GM12892 (cell line): ENCODE measurements around the gene FAXC.
"Not testable (repeated sequence)": the region's sequence is repeated elsewhere in the genome, so short reads cannot be mapped to it uniquely, and the experiment has no call there.

Experiments used
- DNase-seq: peaks from one replicate; pipeline ENCODE4 v3.0.0; 2011; ENCODE audit not compliant: insufficient read length
- FAIRE-seq: peaks from 2 replicates; lab custom pipeline; 2011; peaks lifted over from hg19 to GRCh38; lab: Jason Lieb, UNC
- POLR2A ChIP-seq: IDR thresholded peaks from 2 replicates; pipeline ENCODE4 v1.6.1; 2011; ENCODE audit warnings: low read depth, low read length, control low read depth
- POLR2AphosphoS5 ChIP-seq: IDR thresholded peaks from 2 replicates; pipeline ENCODE4 v1.6.1; 2011; ENCODE audit warnings: low read depth, low read length, control low read depth
- TAF1 ChIP-seq: IDR thresholded peaks from 2 replicates; pipeline ENCODE4 v1.6.1; 2011; ENCODE audit warnings: low read depth, mild to moderate bottlenecking, control low read depth, low read length, borderline replicate concordance

FAXC gene

GRCh38 chr6:99270030-99270429, 79.4 kb downstream of the FAXC start:
- TF ChIP-seq POLR2AphosphoS5, result no peak
- TF ChIP-seq POLR2A, result no peak
- TF ChIP-seq TAF1, result no peak
- DNase-seq (no peak), FAIRE-seq (no peak)

- TF ChIP-seq POLR2A (no peak), TAF1 (no peak), POLR2AphosphoS5 (no peak)
- FAIRE-seq, result no peak
- DNase-seq, result no peak
Measured at GRCh38 chr6:99269207-99269606, 80.3 kb downstream of the FAXC start.

GRCh38 chr6:99266996-99267395, 82.5 kb downstream of the FAXC start:
- DNase-seq, FAIRE-seq: not testable (repeated sequence)

- not testable (repeated sequence) for DNase-seq, FAIRE-seq
Measured at GRCh38 chr6:99265447-99265846, 84.0 kb downstream of the FAXC start.

- TF ChIP-seq POLR2AphosphoS5 (no peak), POLR2A (no peak), TAF1 (no peak)
- no peak for DNase-seq
- FAIRE-seq, result no peak
Measured at GRCh38 chr6:99254616-99255550, 94.6 kb downstream of the FAXC start.

- TF ChIP-seq TAF1 (no peak), POLR2A (no peak), POLR2AphosphoS5 (no peak)
- DNase-seq (no peak), FAIRE-seq (no peak)
Measured at GRCh38 chr6:99253271-99253670, 96.2 kb downstream of the FAXC start.

- DNase-seq (no peak), FAIRE-seq (no peak)
- TF ChIP-seq TAF1, result no peak
- TF ChIP-seq POLR2AphosphoS5, result no peak
- TF ChIP-seq POLR2A, result no peak
Measured at GRCh38 chr6:99252421-99252820, 97.1 kb downstream of the FAXC start.

- DNase-seq (no peak), FAIRE-seq (no peak)
- no peak for TF ChIP-seq POLR2AphosphoS5
- no peak for TF ChIP-seq TAF1
- no peak for TF ChIP-seq POLR2A
Measured at GRCh38 chr6:99250476-99250875, 99.0 kb downstream of the FAXC start.

- FAIRE-seq (no peak), DNase-seq (no peak)
- TF ChIP-seq POLR2A (no peak), POLR2AphosphoS5 (no peak), TAF1 (no peak)
Measured at GRCh38 chr6:99246602-99247001, 102.9 kb downstream of the FAXC start.

- FAIRE-seq (no peak), DNase-seq (no peak)
- no peak for TF ChIP-seq POLR2AphosphoS5
Measured at GRCh38 chr6:99241905-99242534, 107.5 kb downstream of the FAXC start.

GRCh38 chr6:99236010-99236409, 113.5 kb downstream of the FAXC start:
- FAIRE-seq (no peak), DNase-seq (no peak)
- no peak for TF ChIP-seq TAF1
- TF ChIP-seq POLR2A, result no peak
- no peak for TF ChIP-seq POLR2AphosphoS5

GRCh38 chr6:99233219-99233618, 116.3 kb downstream of the FAXC start:
- TF ChIP-seq POLR2A (no peak), TAF1 (no peak), POLR2AphosphoS5 (no peak)
- FAIRE-seq (no peak), DNase-seq (no peak)
